ENCODE measurements around the gene FBXL7.

GRCh38 chr5:15571081-15571480 lies 71.1 kb downstream of the FBXL7 start:
- no peak for TF ChIP-seq SMARCC2 (IDR thresholded peaks at IDR 0.05; ENCODE audit: low read depth)
- no peak for TF ChIP-seq ZMIZ1 (IDR thresholded peaks at IDR 0.05; ENCODE audit: low read depth in 2 of 2, low read length in 2 of 2)
- TF ChIP-seq CBX2 (IDR thresholded peaks at IDR 0.05; ENCODE audit: insufficient read depth, low read length, poor library complexity, severe bottlenecking): no peak
- no peak for TF ChIP-seq STAT5B (CRISPR knock-in tag; IDR thresholded peaks at IDR 0.05)
- TF ChIP-seq CTCF (IDR thresholded peaks at IDR 0.05 in 2 of 3, conservative IDR thresholded peaks at IDR 0.05 in 1 of 3; ENCODE audit: insufficient read depth in 2 of 3, low read depth in 1 of 3, low read length in 3 of 3): no peak
- TF ChIP-seq GATA2 (CRISPR knock-in tag; IDR thresholded peaks at IDR 0.05): no peak

Data from K562 (cell line).